Retinal pigment epithelial cell (primary cell): ENCODE measurements around the gene ZFYVE28.

Experiments
- DNase-seq: peaks from one replicate; pipeline ENCODE4 v3.0.0-alpha.2; 2010; ENCODE audit warnings: low read depth
- H3K4me3 ChIP-seq: 2 replicates; pipeline ENCODE4 v1.5.1; 2011; ENCODE audit warnings: mild to moderate bottlenecking, low read length, control low read depth, moderate library complexity
- CTCF ChIP-seq: conservative IDR thresholded peaks from 2 replicates; pipeline ENCODE4 v1.5.1; 2011; ENCODE audit warnings: low read depth, low read length, control low read depth, inconsistent platforms

Gene ZFYVE28

GRCh38 chr4:2437475-2438215 lies 19.2 kb upstream of the ZFYVE28 start:
- H3K4me3 ChIP-seq: no peak overlapping the region
- TF ChIP-seq CTCF: no peak
- no peak for DNase-seq

GRCh38 chr4:2436761-2437474 lies 18.5 kb upstream of the ZFYVE28 start:
- no peak overlapping the region for H3K4me3 ChIP-seq
- no peak for TF ChIP-seq CTCF
- no peak for DNase-seq

- TF ChIP-seq CTCF: peak; percentile 31
- H3K4me3 ChIP-seq: no peak overlapping the region
- DNase-seq: no peak
Observed at GRCh38 chr4:2436301-2436700, 17.9 kb upstream of the ZFYVE28 start.

- H3K4me3 ChIP-seq: no peak overlapping the region
- DNase-seq: no peak
- TF ChIP-seq CTCF: no peak
Observed at GRCh38 chr4:2434420-2434819, 16.0 kb upstream of the ZFYVE28 start.

GRCh38 chr4:2433609-2434350 lies 15.3 kb upstream of the ZFYVE28 start:
- no peak overlapping the region for H3K4me3 ChIP-seq
- DNase-seq: no peak
- TF ChIP-seq CTCF: no peak

- no peak for TF ChIP-seq CTCF
- no peak for DNase-seq
- no peak overlapping the region for H3K4me3 ChIP-seq
Observed at GRCh38 chr4:2432991-2433530, 14.6 kb upstream of the ZFYVE28 start.
